T-cell (primary cell): ENCODE measurements around the gene STARD8. TPM values are rescaled to one million over a fixed set of nuclear protein-coding genes. Genes with fewer than 3 reads are reported as not detected.
"Not testable (repeated sequence)": the region's sequence is repeated elsewhere in the genome, so short reads cannot be mapped to it uniquely, and the experiment has no call there.

Experiments
- ATAC-seq, 4 experiments: fragments of 200-7000 bp in 3 of 4; fragments of 150-1000 bp in 1 of 4; cut with Tn5 transposase; replicated peaks in 1 of 4; 1 replicate in 3 of 4; 2 replicates in 1 of 4; pipeline ENCODE4 v1.10.0; 2021; ENCODE audit warnings: moderate library complexity in 3 of 4, mild to moderate bottlenecking in 2 of 4, moderate number of reproducible peaks in 1 of 4
- CTCF ChIA-PET, 2 donors: fragments of 300-600 bp; sonication (Branson Sonifier 250); formaldehyde crosslinking; loops; one replicate each; lab custom pipeline; 2022; ENCODE audit warnings: antibody characterized with exemption in 2 of 2; lab: Charles Lee
- POLR2A ChIA-PET, 2 donors: fragments of 300-600 bp; sonication (Branson Sonifier 250); formaldehyde crosslinking; loops; one replicate each; lab custom pipeline; 2022; ENCODE audit warnings: antibody characterized with exemption in 2 of 2; lab: Charles Lee
- DNase-seq, 35 experiments: peaks; one replicate each; pipeline versions ENCODE4 v3.0.0 to v3.0.0-alpha.2; 2013 to 2023
- H3K27ac ChIP-seq: one replicate; pipeline ENCODE4 v1.5.1; 2013; ENCODE audit warnings: low read length
- H3K27me3 ChIP-seq, 2 experiments: replicated peaks in 1 of 2; 1 replicate in 1 of 2; 2 replicates in 1 of 2; pipeline versions ENCODE4 v1.6.1 to v1.7.0; 2013; ENCODE audit warnings: low read length in 1 of 2, mixed read lengths in 1 of 2; ENCODE audit not compliant: control insufficient read depth in 2 of 2, insufficient read depth in 2 of 2; ENCODE audit errors: extremely low read depth in 1 of 2
- H3K36me3 ChIP-seq, 2 donors: 1 replicate in 1 of 2; 2 replicates in 1 of 2; pipeline versions ENCODE4 v1.6.1 to v1.7.0; 2013; ENCODE audit warnings: low read length in 1 of 2; ENCODE audit not compliant: control insufficient read depth in 2 of 2, insufficient read depth in 1 of 2; ENCODE audit errors: extremely low read depth in 1 of 2
- H3K4me1 ChIP-seq, 2 experiments: 1 replicate in 1 of 2; 2 replicates in 1 of 2; pipeline versions ENCODE4 v1.6.1 to v1.7.0; 2013; ENCODE audit warnings: low read length in 2 of 2, mixed read lengths in 1 of 2; ENCODE audit not compliant: insufficient read depth in 2 of 2, control insufficient read depth in 1 of 2; ENCODE audit errors: extremely low read depth in 1 of 2
- H3K4me3 ChIP-seq, 2 donors: 1 replicate in 1 of 2; 2 replicates in 1 of 2; pipeline versions ENCODE4 v1.5.1 to v1.7.0; 2013; ENCODE audit warnings: mild to moderate bottlenecking in 2 of 2, low read length in 1 of 2, moderate library complexity in 1 of 2; ENCODE audit not compliant: control insufficient read depth in 1 of 2; ENCODE audit errors: extremely low read depth in 1 of 2
- H3K9me3 ChIP-seq: 2 replicates; pipeline ENCODE4 v1.7.0; 2013
- H3K27ac Mint-ChIP-seq, 2 donors: one replicate each; pipeline ENCODE4 v1.8.0; 2020 to 2021; ENCODE audit warnings: mild to moderate bottlenecking in 2 of 2, mixed read lengths in 2 of 2
- H3K27me3 Mint-ChIP-seq, 2 donors: one replicate each; pipeline ENCODE4 v1.8.0; 2021 to 2022; ENCODE audit warnings: mixed read lengths in 2 of 2
- H3K36me3 Mint-ChIP-seq: one replicate; pipeline ENCODE4 v1.8.0; 2021; ENCODE audit warnings: mixed read lengths
- H3K4me1 Mint-ChIP-seq, 3 donors: one replicate each; pipeline ENCODE4 v1.8.0; 2020 to 2022; ENCODE audit warnings: mixed read lengths in 3 of 3, mild to moderate bottlenecking in 1 of 3
- H3K4me3 Mint-ChIP-seq, 3 donors: one replicate each; pipeline ENCODE4 v1.8.0; 2020 to 2022; ENCODE audit warnings: mild to moderate bottlenecking in 3 of 3, mixed read lengths in 3 of 3, moderate library complexity in 3 of 3
- H3K9me3 Mint-ChIP-seq, 3 donors: one replicate each; pipeline ENCODE4 v1.8.0; 2020 to 2022; ENCODE audit warnings: mixed read lengths in 3 of 3
- WGBS: methylation state at CpG from one replicate; pipeline ENCODE4 v1.1.5; 2013; ENCODE audit warnings: missing lambda C conversion rate; ENCODE audit not compliant: insufficient coverage; 5-methylcytosine and 5-hydroxymethylcytosine counted together
- total RNA-seq, 35 experiments: library from RNA in 6 of 35; stranded (reverse) in 6 of 35; fragments of 120-200 nt in 1 of 35; gene quantifications; one replicate each; pipeline versions ENCODE4 v1.2.1 to v1.2.4 and lab custom pipeline; 2013 to 2026

The STARD8 gene
- total RNA-seq, 5 donors from 2014 or later (not counting 1 experiment from before 2014, with no cell fraction given), result 0.13 to 0.64 (median 0.25) TPM

GRCh38 chrX:68727696-68728095 is 80.2 kb downstream of the STARD8 start:
- Histone ChIP-seq H3K4me3 (no peak overlapping the region), H3K9me3 (no peaks in the 10 kb centered on the region), H3K36me3 (no peaks in the 10 kb centered on the region), H3K27ac (no peak overlapping the region), H3K4me1 (no peaks in the 10 kb centered on the region), H3K27me3 (peaks cover 0 to 5% of the 10 kb centered on the region in 2 experiments)
- CTCF ChIA-PET, result interaction anchor here in 1 of 2 donors (0.7 kb wide), 1 partner anchor 31 kb away, joined by 6 read pairs; no protein-coding TSS in a partner anchor
- Mint-ChIP-seq H3K36me3 (no peaks in the 10 kb centered on the region), H3K27me3 (peaks cover 0 to 15% of the 10 kb centered on the region in 2 donors), H3K9me3 (no peaks in the 10 kb centered on the region), H3K4me3 (no peak overlapping the region), H3K4me1 (no peaks in the 10 kb centered on the region), H3K27ac (no peak overlapping the region)
- POLR2A ChIA-PET, result no interaction called here
- ATAC-seq (no peak), DNase-seq (no peak)
- WGBS, result no CpG with 5 or more reads among the region's 4 CpGs

GRCh38 chrX:68728186-68728585 is 80.7 kb downstream of the STARD8 start:
- no peaks in the 10 kb centered on the region for H3K9me3 ChIP-seq
- H3K27me3 Mint-ChIP-seq, result peaks cover 4 to 18% of the 10 kb centered on the region in 2 donors
- no peak overlapping the region for H3K27ac ChIP-seq
- H3K36me3 ChIP-seq, result no peaks in the 10 kb centered on the region
- H3K27me3 ChIP-seq, result peaks cover 0 to 5% of the 10 kb centered on the region in 2 experiments
- POLR2A ChIA-PET, result no interaction called here
- 88% methylated on average over 2 of the region's 5 CpGs for whole genome bisulfite sequencing
- H3K9me3 Mint-ChIP-seq, result no peaks in the 10 kb centered on the region
- H3K4me3 Mint-ChIP-seq, result no peak overlapping the region
- CTCF ChIA-PET, result interaction anchor here in 1 of 2 donors (0.7 kb wide), 1 partner anchor 31 kb away, joined by 6 read pairs; no protein-coding TSS in a partner anchor
- DNase-seq, result no peak
- no peaks in the 10 kb centered on the region for H3K36me3 Mint-ChIP-seq
- ATAC-seq, result no peak
- H3K27ac Mint-ChIP-seq, result no peak overlapping the region
- H3K4me1 Mint-ChIP-seq, result no peaks in the 10 kb centered on the region
- no peak overlapping the region for H3K4me3 ChIP-seq
- no peaks in the 10 kb centered on the region for H3K4me1 ChIP-seq

GRCh38 chrX:68731254-68731653 is 83.8 kb downstream of the STARD8 start:
- H3K27ac ChIP-seq, result no peak overlapping the region
- no peak overlapping the region for H3K4me3 ChIP-seq
- no peaks in the 10 kb centered on the region for H3K9me3 Mint-ChIP-seq
- CTCF ChIA-PET, result interaction anchor here in 1 of 2 donors (1.2 kb wide), 1 partner anchor 97 kb away, joined by 3 read pairs; the partner anchor contains the start of gene EFNB1
- no CpG with 5 or more reads among the region's 2 CpGs for WGBS
- no peak overlapping the region for H3K4me3 Mint-ChIP-seq
- POLR2A ChIA-PET, result no interaction called here
- H3K36me3 Mint-ChIP-seq, result no peaks in the 10 kb centered on the region
- no peaks in the 10 kb centered on the region for H3K36me3 ChIP-seq
- no peak overlapping the region for H3K27ac Mint-ChIP-seq
- peaks cover 9 to 37% of the 10 kb centered on the region in 2 donors for H3K27me3 Mint-ChIP-seq
- H3K4me1 ChIP-seq, result no peaks in the 10 kb centered on the region
- ATAC-seq (no peak), DNase-seq (no peak)
- H3K9me3 ChIP-seq, result no peaks in the 10 kb centered on the region
- no peaks in the 10 kb centered on the region for H3K4me1 Mint-ChIP-seq
- peaks cover 0 to 5% of the 10 kb centered on the region in 2 experiments for H3K27me3 ChIP-seq

GRCh38 chrX:68732906-68733493 is 85.5 kb downstream of the STARD8 start:
- H3K27ac ChIP-seq, result no peak overlapping the region
- H3K9me3 Mint-ChIP-seq, result no peaks in the 10 kb centered on the region
- CTCF ChIA-PET, result interaction anchor here (0.5 to 1.2 kb wide), 7 partner anchors 10 to 1364 kb away, joined by 3 to 5 read pairs (median 3); partner anchors contain the start of gene EFNB1 (in 1 of the 2)
- no peaks in the 10 kb centered on the region for H3K36me3 ChIP-seq
- POLR2A ChIA-PET, result no interaction called here
- no peaks in the 10 kb centered on the region for H3K36me3 Mint-ChIP-seq
- 0% methylated on average over 1 of the region's 4 CpGs for WGBS
- peaks cover 9 to 33% of the 10 kb centered on the region in 2 donors for H3K27me3 Mint-ChIP-seq
- no peaks in the 10 kb centered on the region for H3K4me1 ChIP-seq
- peaks cover 0 to 2% of the 10 kb centered on the region in 2 experiments for H3K27me3 ChIP-seq
- DNase-seq (peak in 34 of 35 experiments; percentile 10 to 66 (median 42)), ATAC-seq (peak in 3 of 4 experiments; percentile 50 to 56 (median 51))
- H3K4me1 Mint-ChIP-seq, result no peaks in the 10 kb centered on the region
- H3K4me3 Mint-ChIP-seq, result no peak overlapping the region
- H3K27ac Mint-ChIP-seq, result no peak overlapping the region
- no peak overlapping the region for H3K4me3 ChIP-seq
- H3K9me3 ChIP-seq, result no peaks in the 10 kb centered on the region

- Mint-ChIP-seq H3K27ac (no peak overlapping the region), H3K4me3 (no peak overlapping the region), H3K4me1 (no peaks in the 10 kb centered on the region), H3K36me3 (no peaks in the 10 kb centered on the region), H3K27me3 (peaks cover 9 to 29% of the 10 kb centered on the region in 2 donors), H3K9me3 (no peaks in the 10 kb centered on the region)
- Histone ChIP-seq H3K4me1 (no peaks in the 10 kb centered on the region), H3K4me3 (no peak overlapping the region), H3K27me3 (peaks cover 0 to 2% of the 10 kb centered on the region in 2 experiments), H3K36me3 (no peaks in the 10 kb centered on the region), H3K9me3 (no peaks in the 10 kb centered on the region), H3K27ac (no peak overlapping the region)
- no CpG with 5 or more reads among the region's 1 CpG for WGBS
- ChIA-PET CTCF (no interaction called here), POLR2A (no interaction called here)
- no peak for ATAC-seq
- no peak for DNase-seq
Observed at GRCh38 chrX:68735266-68735665, 87.8 kb downstream of the STARD8 start.

- H3K9me3 ChIP-seq, H3K4me1 Mint-ChIP-seq, H3K36me3 Mint-ChIP-seq, CTCF ChIA-PET, POLR2A ChIA-PET, DNase-seq, H3K27ac Mint-ChIP-seq, H3K27ac ChIP-seq, H3K27me3 Mint-ChIP-seq, H3K9me3 Mint-ChIP-seq, H3K4me3 Mint-ChIP-seq, H3K36me3 ChIP-seq, H3K4me3 ChIP-seq, ATAC-seq, H3K4me1 ChIP-seq, H3K27me3 ChIP-seq: not testable (repeated sequence)
- no CpG with 5 or more reads among the region's 3 CpGs for WGBS
Observed at GRCh38 chrX:68741864-68742263, 94.4 kb downstream of the STARD8 start.
